Measurements from ENCODE around the gene KCNJ5.

DNA sequence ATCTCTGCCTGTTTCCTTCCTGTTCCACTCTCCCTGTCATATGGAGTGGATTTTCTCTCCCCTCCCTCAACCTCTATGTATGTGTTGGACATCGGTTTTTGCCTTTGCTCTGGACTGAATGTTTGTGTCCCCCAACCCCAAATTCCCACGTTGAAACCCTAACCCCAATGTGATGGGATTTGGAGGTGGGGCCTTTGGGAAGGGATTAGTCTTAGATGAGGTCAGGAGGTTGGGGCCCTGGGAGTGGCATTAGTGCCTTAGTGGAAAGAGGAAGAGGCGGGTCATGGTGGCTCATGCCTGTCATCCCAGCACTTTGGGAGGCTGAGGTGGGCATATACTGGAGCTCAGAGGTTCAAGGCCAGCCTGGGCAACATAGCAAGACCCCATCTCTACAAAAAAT is 39.9 kb downstream of the KCNJ5 start:
- no peak for TF ChIP-seq CTCF (optimal IDR thresholded peaks at IDR 0.05 in 1 of 3, IDR thresholded peaks at IDR 0.05 in 1 of 3, conservative IDR thresholded peaks at IDR 0.05 in 1 of 3; ENCODE audit: extremely low read depth in 1 of 3, insufficient read depth in 2 of 3, low read length in 3 of 3)
- no peak for TF ChIP-seq EZH2 (IDR thresholded peaks at IDR 0.05; ENCODE audit: low read length)
